GM12878 (cell line): Measurements from ENCODE around the gene PPDPF. TPM values are rescaled to one million over a fixed set of nuclear protein-coding genes. Genes with fewer than 3 reads are reported as not detected.

Experiments used
- ATAC-seq: fragments of 200-7000 bp; cut with Tn5 transposase; 3 replicates; pipeline ENCODE4 v1.9.1; 2020; ENCODE audit warnings: mild to moderate bottlenecking, moderate library complexity
- BruUV-seq: library from RNA; stranded (reverse); fragments of 400-500 nt; replicated peaks from 2 replicates; lab custom pipeline; 2021; lab: Mats Ljungman, UMichigan
- CTCF ChIA-PET: fragments of 300-600 bp; sonication (Branson Sonifier 250); formaldehyde crosslinking; extraction: SDS; loops from one replicate; lab custom pipeline; 2021; ENCODE audit warnings: inconsistent platforms; lab: Yijun Ruan, JAX
- POLR2A ChIA-PET: fragments of 350-600 bp; formaldehyde crosslinking; extraction: SDS; loops from one replicate; lab custom pipeline; 2021; ENCODE audit warnings: inconsistent platforms; lab: Charles Lee
- RAD21 ChIA-PET: fragments of 300-600 bp; sonication (Branson Sonifier 250); formaldehyde crosslinking; loops from one replicate; lab custom pipeline; 2023; ENCODE audit warnings: antibody characterized with exemption; ENCODE audit not compliant: unreplicated experiment; lab: Charles Lee
- SMC1A ChIA-PET: fragments of 300-600 bp; sonication (Branson Sonifier 250); formaldehyde crosslinking; loops from one replicate; lab custom pipeline; 2023; ENCODE audit not compliant: unreplicated experiment, uncharacterized antibody; lab: Charles Lee
- DNase-seq: peaks from one replicate; pipeline ENCODE4 v3.0.0-alpha.2; 2011; ENCODE audit warnings: low read depth, low spot score
- FAIRE-seq: peaks from 3 replicates; lab custom pipeline; 2011; peaks lifted over from hg19 to GRCh38; lab: Jason Lieb, UNC
- H2AFZ ChIP-seq: 2 replicates; pipeline ENCODE4 v1.6.0; 2011; ENCODE audit warnings: low read depth, low read length, control low read depth; ENCODE audit not compliant: control insufficient read depth
- H3K27ac ChIP-seq: 2 replicates; pipeline ENCODE4 v1.5.1; 2011; ENCODE audit warnings: control low read depth; ENCODE audit not compliant: control insufficient read depth, insufficient read depth
- H3K27me3 ChIP-seq, 2 experiments: replicated peaks in 1 of 2; 2 replicates each; pipeline versions ENCODE4 v1.6.0 to v1.6.1; 2011; ENCODE audit warnings: low read length in 1 of 2; ENCODE audit not compliant: control insufficient read depth in 2 of 2, insufficient read depth in 2 of 2
- H3K36me3 ChIP-seq, 2 experiments: 2 replicates each; pipeline ENCODE4 v1.5.1; 2011; ENCODE audit warnings: low read length in 1 of 2; ENCODE audit not compliant: control insufficient read depth in 2 of 2, insufficient read depth in 2 of 2
- H3K4me1 ChIP-seq: 2 replicates; pipeline ENCODE4 v1.6.1; 2011; ENCODE audit warnings: mild to moderate bottlenecking, low read length, moderate library complexity, mixed read lengths; ENCODE audit not compliant: control insufficient read depth, insufficient read depth
- H3K4me2 ChIP-seq: 2 replicates; pipeline ENCODE4 v1.6.0; 2011; ENCODE audit warnings: control low read depth; ENCODE audit not compliant: control insufficient read depth, insufficient read depth
- H3K4me3 ChIP-seq: fragments of 200-600 bp; sonication (generic); 2 replicates; pipeline ENCODE4 v1.5.1; 2016
- H3K79me2 ChIP-seq: 2 replicates; pipeline ENCODE4 v1.6.0; 2011; ENCODE audit warnings: low read length; ENCODE audit not compliant: control insufficient read depth, insufficient read depth
- H3K9ac ChIP-seq: 2 replicates; pipeline ENCODE4 v1.8.0; 2011; ENCODE audit warnings: low read length, control low read depth, mixed read lengths; ENCODE audit not compliant: control insufficient read depth, insufficient read depth
- H3K9me3 ChIP-seq: replicated peaks from 3 replicates; pipeline ENCODE4 v1.5.1; 2011; ENCODE audit warnings: mild to moderate bottlenecking, low read length; ENCODE audit not compliant: control insufficient read depth, insufficient read depth
- H4K20me1 ChIP-seq: 2 replicates; pipeline ENCODE4 v1.6.0; 2011; ENCODE audit not compliant: control insufficient read depth, insufficient read depth
- CHD1 ChIP-seq: IDR thresholded peaks from 2 replicates; pipeline ENCODE4 v1.6.1; 2012; ENCODE audit warnings: low read depth, low read length, improper control_type of control experiment
- HSF1 ChIP-seq: fragments of 150-350 bp; IDR thresholded peaks from 2 replicates; pipeline ENCODE4 v1.6.1; 2014; ENCODE audit warnings: mild to moderate bottlenecking, low read depth, low read length
- IRF4 ChIP-seq: IDR thresholded peaks from 2 replicates; pipeline ENCODE4 v1.6.1; 2011; ENCODE audit warnings: low read depth, low read length
- NR2C1 ChIP-seq: fragments of 450-650 bp; IDR thresholded peaks from 2 replicates; pipeline ENCODE4 v1.6.1; 2017; ENCODE audit warnings: antibody characterized with exemption, mild to moderate bottlenecking, moderate library complexity
- PRDM15 ChIP-seq: fragments of 450-650 bp; formaldehyde crosslinking; IDR thresholded peaks from 2 replicates; pipeline ENCODE4 v1.4.0; 2020; ENCODE audit warnings: mild to moderate bottlenecking, moderate library complexity
- SP1 ChIP-seq: IDR thresholded peaks from one replicate; pipeline ENCODE4 v1.6.1; 2011; ENCODE audit warnings: low read depth, low read length
- YY1 ChIP-seq: IDR thresholded peaks from 2 replicates; pipeline ENCODE4 v1.6.1; 2011; ENCODE audit warnings: low read depth, mild to moderate bottlenecking, low read length
- ZNF207 ChIP-seq: fragments of 450-650 bp; IDR thresholded peaks from 2 replicates; pipeline ENCODE4 v1.6.1; 2014; ENCODE audit warnings: antibody characterized with exemption, mild to moderate bottlenecking, borderline replicate concordance
- ZSCAN29 ChIP-seq: fragments of 450-650 bp; IDR thresholded peaks from 2 replicates; pipeline ENCODE4 v1.6.1; 2017; ENCODE audit warnings: mild to moderate bottlenecking, moderate library complexity
- WGBS: methylation state at CpG from one replicate; pipeline ENCODE4 v1.1.6; 2016; ENCODE audit warnings: low lambda C conversion rate; ENCODE audit not compliant: insufficient replicate concordance, insufficient coverage; ENCODE audit errors: missing lambda C conversion rate; 5-methylcytosine and 5-hydroxymethylcytosine counted together
- in situ Hi-C: fragments of 300-500 bp; cut with MboI; formaldehyde crosslinking; loops from 9 replicates; pipeline ENCODE4 v1.14.3; 2018; ENCODE audit warnings: mixed read lengths
- intact Hi-C: fragments of 100-400 bp; cut with micrococcal nuclease; formaldehyde crosslinking; loops from one replicate; pipeline ENCODE4 v1.14.2; 2022; ENCODE audit not compliant: unreplicated experiment
- polyA plus RNA-seq, 11 experiments: library from polyadenylated mRNA; depleted of rRNA in 4 of 11; unstranded in 6 of 11; stranded (reverse) in 5 of 11; fragments of >200 nt; fragmentation: Nextera tagmentation in 4 of 11; fragmentation: Illumina TruSeq in 1 of 11; extraction: Ambion mirVana in 4 of 11; extraction: Trizol in 1 of 11; gene quantifications; 1 replicate in 1 of 11; 2 replicates in 10 of 11; pipeline versions ENCODE4 v1.2.1 to v1.2.3, GENCODE V29; 2011 to 2016; ENCODE audit warnings: inconsistent platforms in 2 of 11, missing spikeins in 2 of 11, low read depth in 1 of 11
- total RNA-seq, 4 experiments: library from RNA; depleted of rRNA in 3 of 4; stranded (reverse); fragments of >200 nt in 3 of 4; fragmentation: Illumina TruSeq in 1 of 4; extraction: Trizol in 1 of 4; gene quantifications; 2 replicates each; pipeline versions ENCODE4 v1.2.1 to v1.2.3, GENCODE V29; 2013 to 2021
- TF ChIP-seq, protein P1 (sequence below): IDR thresholded peaks from 2 replicates; pipeline ENCODE4 v1.6.1; 2012; ENCODE audit warnings: mild to moderate bottlenecking, low read depth, low read length
- TF ChIP-seq, protein P2 (sequence below): fragments of 450-650 bp; IDR thresholded peaks from 2 replicates; pipeline ENCODE4 v1.6.1; 2017; ENCODE audit warnings: antibody characterized with exemption, mild to moderate bottlenecking, moderate library complexity

Gene PPDPF
- total and polyA plus RNA-seq, 10 of the 15 experiments (the other 5 are each of a cell fraction or from before 2014, with no cell fraction given) = 0.32 to 154 (median 22.8) TPM

DNA sequence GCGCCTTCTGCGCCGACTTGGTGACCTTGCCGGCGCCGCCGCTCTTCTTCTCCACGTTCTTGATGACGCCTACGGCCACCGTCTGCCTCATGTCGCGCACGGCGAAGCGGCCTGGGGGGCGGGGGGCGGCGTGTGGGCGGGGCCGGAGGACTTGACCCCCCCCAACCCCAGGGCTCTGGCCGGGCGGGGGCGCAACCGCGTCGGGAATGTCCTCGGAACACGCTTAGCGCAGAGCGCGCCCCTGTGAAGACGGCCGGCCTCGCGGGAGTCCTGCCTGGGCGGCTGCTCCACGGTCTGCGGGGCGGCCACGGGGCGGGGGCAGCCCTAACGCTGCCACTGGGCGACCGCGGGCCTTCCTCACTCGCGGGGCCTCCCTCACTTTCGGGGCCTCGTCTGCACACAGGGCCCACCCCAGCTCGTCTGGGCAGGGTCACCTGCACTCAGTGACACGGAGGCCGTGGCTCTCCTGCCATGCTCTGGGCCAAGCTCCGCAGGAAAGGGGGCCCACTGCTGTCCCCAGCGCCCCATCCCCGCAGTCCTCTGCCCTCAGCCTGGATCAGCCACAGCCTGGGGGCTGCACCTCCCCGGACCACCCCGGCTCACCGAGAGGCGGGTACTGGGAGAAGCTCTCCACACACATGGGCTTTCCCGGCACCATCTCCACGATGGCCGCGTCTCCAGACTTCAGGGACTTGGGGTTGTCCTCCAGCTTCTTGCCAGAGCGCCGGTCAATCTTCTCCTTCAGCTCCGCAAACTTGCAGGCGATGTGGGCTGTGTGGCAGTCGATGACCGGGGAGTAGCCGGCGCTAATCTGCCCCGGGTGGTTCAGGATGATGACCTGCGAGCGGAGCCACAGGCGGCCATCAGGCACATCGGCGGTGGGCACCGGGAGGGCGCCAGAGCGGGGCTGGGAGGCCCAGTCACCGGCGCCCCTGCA, 32.0 kb upstream of the PPDPF start:
- FAIRE-seq = no peak
- CTCF ChIA-PET = interaction anchor here (0.6 kb wide), 1 partner anchor 298 kb away, joined by 4 read pairs; no protein-coding TSS in a partner anchor
- WGBS = 45% methylated on average over 36 of the region's 83 CpGs
- intact Hi-C loops = no loop called here
- no peaks in the 10 kb centered on the region for H4K20me1 ChIP-seq
- no peak for ATAC-seq
- POLR2A ChIA-PET = no interaction called here
- H3K4me1 ChIP-seq = no peaks in the 10 kb centered on the region
- no peak overlapping the region for H3K9ac ChIP-seq
- H3K4me2 ChIP-seq = no peak overlapping the region
- SMC1A ChIA-PET = no interaction called here
- H3K27me3 ChIP-seq = peaks cover 0 to 1% of the 10 kb centered on the region in 2 experiments; a peak in 1 of 4 replicates
- BruUV-seq = no TSS peak
- no peak overlapping the region for H2AFZ ChIP-seq
- DNase-seq = no peak
- no peaks in the 10 kb centered on the region for H3K9me3 ChIP-seq
- H3K4me3 ChIP-seq = no peak overlapping the region
- no peaks in the 10 kb centered on the region for H3K79me2 ChIP-seq
- no peak overlapping the region for H3K27ac ChIP-seq
- H3K36me3 ChIP-seq = no peaks in the 10 kb centered on the region
- RAD21 ChIA-PET = no interaction called here
- in situ Hi-C loops = no loop called here
- TF ChIP-seq PRDM15 (CRISPR knock-in tag) (no peak), YY1 (no peak), ZSCAN29 (no peak), IRF4 (no peak), CHD1 (no peak), SP1 (no peak), ZNF207 (no peak), NR2C1 (no peak), HSF1 (no peak)
- TF ChIP-seq, protein P1, sequence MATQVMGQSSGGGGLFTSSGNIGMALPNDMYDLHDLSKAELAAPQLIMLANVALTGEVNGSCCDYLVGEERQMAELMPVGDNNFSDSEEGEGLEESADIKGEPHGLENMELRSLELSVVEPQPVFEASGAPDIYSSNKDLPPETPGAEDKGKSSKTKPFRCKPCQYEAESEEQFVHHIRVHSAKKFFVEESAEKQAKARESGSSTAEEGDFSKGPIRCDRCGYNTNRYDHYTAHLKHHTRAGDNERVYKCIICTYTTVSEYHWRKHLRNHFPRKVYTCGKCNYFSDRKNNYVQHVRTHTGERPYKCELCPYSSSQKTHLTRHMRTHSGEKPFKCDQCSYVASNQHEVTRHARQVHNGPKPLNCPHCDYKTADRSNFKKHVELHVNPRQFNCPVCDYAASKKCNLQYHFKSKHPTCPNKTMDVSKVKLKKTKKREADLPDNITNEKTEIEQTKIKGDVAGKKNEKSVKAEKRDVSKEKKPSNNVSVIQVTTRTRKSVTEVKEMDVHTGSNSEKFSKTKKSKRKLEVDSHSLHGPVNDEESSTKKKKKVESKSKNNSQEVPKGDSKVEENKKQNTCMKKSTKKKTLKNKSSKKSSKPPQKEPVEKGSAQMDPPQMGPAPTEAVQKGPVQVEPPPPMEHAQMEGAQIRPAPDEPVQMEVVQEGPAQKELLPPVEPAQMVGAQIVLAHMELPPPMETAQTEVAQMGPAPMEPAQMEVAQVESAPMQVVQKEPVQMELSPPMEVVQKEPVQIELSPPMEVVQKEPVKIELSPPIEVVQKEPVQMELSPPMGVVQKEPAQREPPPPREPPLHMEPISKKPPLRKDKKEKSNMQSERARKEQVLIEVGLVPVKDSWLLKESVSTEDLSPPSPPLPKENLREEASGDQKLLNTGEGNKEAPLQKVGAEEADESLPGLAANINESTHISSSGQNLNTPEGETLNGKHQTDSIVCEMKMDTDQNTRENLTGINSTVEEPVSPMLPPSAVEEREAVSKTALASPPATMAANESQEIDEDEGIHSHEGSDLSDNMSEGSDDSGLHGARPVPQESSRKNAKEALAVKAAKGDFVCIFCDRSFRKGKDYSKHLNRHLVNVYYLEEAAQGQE = no peak
- TF ChIP-seq, protein P2, sequence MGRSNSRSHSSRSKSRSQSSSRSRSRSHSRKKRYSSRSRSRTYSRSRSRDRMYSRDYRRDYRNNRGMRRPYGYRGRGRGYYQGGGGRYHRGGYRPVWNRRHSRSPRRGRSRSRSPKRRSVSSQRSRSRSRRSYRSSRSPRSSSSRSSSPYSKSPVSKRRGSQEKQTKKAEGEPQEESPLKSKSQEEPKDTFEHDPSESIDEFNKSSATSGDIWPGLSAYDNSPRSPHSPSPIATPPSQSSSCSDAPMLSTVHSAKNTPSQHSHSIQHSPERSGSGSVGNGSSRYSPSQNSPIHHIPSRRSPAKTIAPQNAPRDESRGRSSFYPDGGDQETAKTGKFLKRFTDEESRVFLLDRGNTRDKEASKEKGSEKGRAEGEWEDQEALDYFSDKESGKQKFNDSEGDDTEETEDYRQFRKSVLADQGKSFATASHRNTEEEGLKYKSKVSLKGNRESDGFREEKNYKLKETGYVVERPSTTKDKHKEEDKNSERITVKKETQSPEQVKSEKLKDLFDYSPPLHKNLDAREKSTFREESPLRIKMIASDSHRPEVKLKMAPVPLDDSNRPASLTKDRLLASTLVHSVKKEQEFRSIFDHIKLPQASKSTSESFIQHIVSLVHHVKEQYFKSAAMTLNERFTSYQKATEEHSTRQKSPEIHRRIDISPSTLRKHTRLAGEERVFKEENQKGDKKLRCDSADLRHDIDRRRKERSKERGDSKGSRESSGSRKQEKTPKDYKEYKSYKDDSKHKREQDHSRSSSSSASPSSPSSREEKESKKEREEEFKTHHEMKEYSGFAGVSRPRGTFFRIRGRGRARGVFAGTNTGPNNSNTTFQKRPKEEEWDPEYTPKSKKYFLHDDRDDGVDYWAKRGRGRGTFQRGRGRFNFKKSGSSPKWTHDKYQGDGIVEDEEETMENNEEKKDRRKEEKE = no peak
